Peyer's patch (tissue), 4 donors: ENCODE data around the gene LIPA.

Experiments
- POLR2A ChIP-seq, 2 donors: fragments of 450-650 bp; IDR thresholded peaks; one replicate each; pipeline ENCODE4 v1.5.1; 2017; ENCODE audit warnings: antibody characterized with exemption in 2 of 2, mild to moderate bottlenecking in 2 of 2, moderate library complexity in 2 of 2
- TF ChIP-seq, protein P1 (sequence below), 6 experiments: fragments of 450-650 bp in 4 of 6; fragments of 200-600 bp in 2 of 6; sonication (generic) in 1 of 6; IDR thresholded peaks; one replicate each; pipeline ENCODE4 v1.5.1; 2017 to 2019; ENCODE audit warnings: antibody characterized with exemption in 6 of 6, mild to moderate bottlenecking in 3 of 6, moderate library complexity in 1 of 6

DNA sequence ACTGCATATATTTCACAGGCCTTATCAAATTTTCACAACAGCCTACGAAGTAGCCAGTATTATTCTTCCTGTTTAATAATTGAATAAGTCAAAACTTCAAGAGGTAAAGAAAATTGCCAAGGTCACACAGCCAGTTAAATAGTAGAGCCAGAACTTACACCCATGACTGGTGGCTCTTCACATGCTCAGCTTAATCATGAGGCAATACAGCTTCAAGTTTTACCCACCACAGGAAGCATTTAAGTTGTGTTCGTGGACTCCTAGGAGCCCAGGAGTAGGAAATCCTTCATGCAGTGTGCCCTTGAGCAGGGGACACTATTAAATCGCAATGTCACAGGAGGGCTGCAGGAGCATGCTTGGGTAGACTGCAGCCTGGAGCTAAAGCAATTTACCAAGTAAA lies 11.1 kb downstream of the LIPA start:
- TF ChIP-seq, protein P1, sequence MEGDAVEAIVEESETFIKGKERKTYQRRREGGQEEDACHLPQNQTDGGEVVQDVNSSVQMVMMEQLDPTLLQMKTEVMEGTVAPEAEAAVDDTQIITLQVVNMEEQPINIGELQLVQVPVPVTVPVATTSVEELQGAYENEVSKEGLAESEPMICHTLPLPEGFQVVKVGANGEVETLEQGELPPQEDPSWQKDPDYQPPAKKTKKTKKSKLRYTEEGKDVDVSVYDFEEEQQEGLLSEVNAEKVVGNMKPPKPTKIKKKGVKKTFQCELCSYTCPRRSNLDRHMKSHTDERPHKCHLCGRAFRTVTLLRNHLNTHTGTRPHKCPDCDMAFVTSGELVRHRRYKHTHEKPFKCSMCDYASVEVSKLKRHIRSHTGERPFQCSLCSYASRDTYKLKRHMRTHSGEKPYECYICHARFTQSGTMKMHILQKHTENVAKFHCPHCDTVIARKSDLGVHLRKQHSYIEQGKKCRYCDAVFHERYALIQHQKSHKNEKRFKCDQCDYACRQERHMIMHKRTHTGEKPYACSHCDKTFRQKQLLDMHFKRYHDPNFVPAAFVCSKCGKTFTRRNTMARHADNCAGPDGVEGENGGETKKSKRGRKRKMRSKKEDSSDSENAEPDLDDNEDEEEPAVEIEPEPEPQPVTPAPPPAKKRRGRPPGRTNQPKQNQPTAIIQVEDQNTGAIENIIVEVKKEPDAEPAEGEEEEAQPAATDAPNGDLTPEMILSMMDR (IDR thresholded peaks at IDR 0.05): no peak
- TF ChIP-seq POLR2A (IDR thresholded peaks at IDR 0.05): no peak
